SKM-1 (cell line): ENCODE measurements around the gene DGKQ.
A peak's percentile ranks its signal among the peaks of the same experiment; 100 is the strongest.
"Not testable (repeated sequence)": the region's sequence is repeated elsewhere in the genome, so short reads cannot be mapped to it uniquely, and the experiment has no call there.

Experiments
- DNase-seq: peaks from one replicate; lab custom pipeline; 2025; ENCODE audit not compliant: unreplicated experiment; lab: John Stamatoyannopoulos, UW

The DGKQ gene

DNA sequence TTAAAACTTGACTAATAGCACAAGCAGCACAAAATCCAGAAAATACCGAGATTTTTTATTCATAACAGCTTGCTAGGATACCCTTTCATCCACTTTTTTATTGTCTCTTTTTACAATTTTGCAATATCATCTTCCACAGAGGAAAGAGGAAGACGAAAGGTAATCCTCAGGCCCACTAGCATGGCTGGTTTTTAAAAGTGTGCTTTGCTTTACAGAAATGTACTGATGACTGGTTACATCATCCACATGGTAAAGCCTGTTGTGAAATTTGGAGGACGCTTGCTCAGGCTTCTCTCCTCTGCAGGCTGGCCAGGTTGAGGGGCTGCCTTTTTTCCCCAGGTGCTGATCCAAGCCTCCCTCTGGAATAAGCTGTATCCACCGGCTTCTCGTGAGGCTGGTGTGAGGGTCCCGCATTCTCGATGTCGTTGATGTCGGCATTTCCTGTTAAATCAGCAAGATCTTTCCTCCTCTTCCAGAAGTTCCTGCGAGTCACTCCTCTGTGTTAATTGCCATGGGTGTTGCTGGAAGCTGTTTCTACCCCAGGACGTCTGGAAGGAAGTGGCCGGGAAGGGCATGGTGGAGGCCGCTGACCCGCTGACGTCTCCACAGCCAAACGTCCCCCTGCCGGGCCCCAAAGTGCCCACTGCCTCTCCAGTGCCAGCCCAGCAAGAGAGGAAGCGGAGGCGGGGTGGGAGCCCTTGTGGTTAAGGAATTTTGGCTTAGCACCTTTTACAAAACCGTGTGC lies 5.8 kb upstream of the DGKQ start:
- DNase-seq = peak; percentile 99

DNA sequence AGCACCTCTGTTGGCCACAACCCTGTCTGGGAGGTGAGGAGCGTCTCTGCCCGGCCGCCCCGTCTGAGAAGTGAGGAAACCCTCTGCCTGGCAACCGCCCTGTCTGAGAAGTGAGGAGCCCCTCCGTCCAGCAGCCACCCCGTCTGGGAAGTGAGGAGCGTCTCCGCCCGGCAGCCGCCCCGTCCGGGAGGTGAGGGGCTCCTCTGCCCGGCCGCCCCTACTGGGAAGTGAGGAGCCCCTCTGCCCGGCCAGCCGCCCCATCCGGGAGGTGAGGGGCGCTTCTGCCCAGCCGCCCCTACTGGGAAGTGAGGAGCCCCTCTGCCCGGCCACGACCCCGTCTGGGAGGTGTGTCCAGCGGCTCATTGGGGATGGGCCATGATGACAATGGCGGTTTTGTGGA lies 2.6 kb upstream of the DGKQ start:
- not testable (repeated sequence) for DNase-seq

DNA sequence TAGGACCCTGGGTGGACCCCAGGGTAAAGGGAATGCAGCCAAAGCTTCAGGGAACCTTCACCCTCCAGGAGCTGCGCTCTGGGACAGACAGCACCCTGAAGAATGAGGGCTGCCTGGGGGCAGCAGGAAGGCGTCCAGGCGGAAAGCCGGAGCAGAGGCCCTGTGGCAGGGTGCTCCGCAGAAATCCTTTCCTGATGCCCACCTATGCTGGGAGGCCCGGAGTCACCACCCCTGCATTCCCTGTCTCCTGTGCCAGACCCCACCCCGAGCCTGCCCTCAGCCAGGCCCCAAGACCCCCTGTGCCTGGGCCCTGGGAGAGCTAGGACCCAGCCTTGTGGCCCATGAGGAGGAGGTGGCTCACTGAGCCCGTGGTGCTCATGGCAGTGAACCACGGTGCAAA lies 1.3 kb upstream of the DGKQ start:
- DNase-seq = no peak

DNA sequence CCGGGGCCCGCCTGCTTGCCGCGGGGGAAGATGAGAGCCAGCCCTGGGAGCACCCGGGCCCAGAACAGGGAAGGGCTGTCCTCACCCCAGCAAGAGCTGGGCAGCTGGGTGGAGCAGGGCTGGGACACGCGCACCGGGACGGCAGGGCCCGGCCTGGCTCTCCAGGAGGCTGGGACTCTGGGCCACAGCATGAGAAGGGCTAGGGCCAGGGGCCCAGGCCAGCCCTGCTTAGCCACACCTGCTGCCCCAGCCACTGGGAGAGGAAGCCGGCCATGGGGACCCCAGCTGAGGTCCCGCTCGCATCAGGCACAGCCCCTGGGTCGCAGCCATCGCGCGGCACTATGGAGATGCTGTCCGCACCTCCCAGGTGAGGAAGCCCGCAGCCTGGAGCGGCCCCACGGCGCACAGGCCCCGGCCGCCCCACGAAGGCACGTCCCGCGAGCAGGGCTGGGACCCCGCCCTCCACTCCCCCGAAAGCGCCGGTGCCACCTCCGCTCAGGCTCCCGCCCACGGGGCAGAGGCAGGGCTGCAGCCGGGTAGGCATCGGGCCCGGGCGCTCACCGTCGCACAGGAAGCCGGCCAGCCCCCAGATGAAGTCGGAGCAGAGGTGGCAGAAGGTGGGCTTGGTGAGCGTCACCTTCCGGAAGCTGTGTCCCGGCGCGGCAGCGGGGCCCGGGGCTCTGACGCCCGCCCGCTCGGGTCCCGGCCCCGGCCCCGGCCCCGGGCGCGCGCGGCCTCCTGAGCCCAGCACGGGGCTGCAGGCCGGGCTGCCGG lies 531 bp downstream of the DGKQ start:
- no peak for DNase-seq

DNA sequence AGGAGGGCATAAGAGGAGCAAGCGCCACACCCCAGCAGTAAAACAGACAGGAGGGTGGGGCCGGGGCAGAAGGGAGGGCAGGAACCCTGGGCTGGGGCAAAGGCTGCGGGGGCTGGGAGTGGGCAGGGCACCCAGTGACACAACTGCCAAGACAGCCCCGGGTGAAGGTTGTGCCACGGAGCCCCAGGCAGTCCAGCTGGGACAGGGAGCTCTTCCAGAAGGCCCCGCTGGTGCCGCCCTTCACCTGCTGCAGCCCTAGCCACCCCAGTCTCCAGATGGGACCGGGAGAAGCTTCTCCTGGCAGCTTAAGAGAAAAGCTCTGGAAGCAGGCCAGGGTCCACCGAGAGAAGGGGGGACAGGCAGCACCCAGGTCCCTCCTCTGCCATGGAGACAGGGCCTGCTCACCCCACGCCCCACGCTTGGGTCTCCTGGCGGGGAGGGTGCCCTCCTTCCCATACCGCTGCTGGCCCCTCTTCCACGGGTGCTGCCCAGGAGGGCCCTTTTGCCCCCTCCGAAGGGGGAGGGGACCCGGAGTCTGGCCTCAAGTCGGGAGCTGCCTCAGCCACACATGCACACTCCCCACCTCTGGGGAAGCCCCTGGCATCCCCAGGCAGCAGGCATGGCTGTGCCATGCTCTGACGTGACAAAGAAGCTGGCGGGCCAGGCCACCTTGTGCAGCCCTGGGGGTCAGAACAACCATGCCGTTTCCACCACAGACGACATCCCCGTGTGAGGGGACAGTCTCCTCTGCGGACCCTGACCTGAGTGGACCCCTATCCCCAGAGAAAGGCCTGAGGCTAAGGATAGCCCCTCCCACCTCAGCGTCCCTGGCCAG lies 1.5 kb downstream of the DGKQ start:
- no peak for DNase-seq

DNA sequence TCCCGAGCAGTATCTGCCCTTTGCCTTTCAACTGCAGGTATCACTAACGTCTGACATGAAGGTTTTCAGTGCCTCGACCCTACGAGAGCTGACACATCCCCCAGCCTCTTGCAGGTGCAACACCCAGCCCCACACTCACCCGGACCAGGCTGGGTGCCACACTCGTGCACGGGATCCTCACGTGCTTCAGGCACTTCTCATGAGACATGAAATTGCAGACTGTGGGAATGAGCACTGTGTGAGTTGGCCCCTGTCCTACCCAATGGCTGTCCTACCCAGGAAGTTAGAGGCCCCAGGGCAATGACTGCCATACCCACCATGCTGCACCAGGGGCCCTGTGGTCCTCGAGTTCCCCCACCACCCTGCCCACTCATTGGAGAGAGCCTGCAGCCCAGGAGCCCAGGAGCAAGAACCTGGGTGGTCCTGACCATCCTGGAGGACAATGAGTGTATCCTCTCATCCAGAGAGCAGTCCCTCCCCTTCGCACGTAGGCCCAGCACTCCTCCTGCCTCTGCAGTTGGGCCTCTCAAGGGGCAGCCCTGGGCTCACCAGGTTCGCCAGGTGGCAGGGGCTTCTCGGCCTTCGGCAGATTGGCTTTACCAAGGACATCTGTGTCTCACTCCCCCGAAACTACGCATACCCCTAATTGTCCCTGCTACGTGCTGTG lies 2.4 kb downstream of the DGKQ start:
- DNase-seq = no peak

DNA sequence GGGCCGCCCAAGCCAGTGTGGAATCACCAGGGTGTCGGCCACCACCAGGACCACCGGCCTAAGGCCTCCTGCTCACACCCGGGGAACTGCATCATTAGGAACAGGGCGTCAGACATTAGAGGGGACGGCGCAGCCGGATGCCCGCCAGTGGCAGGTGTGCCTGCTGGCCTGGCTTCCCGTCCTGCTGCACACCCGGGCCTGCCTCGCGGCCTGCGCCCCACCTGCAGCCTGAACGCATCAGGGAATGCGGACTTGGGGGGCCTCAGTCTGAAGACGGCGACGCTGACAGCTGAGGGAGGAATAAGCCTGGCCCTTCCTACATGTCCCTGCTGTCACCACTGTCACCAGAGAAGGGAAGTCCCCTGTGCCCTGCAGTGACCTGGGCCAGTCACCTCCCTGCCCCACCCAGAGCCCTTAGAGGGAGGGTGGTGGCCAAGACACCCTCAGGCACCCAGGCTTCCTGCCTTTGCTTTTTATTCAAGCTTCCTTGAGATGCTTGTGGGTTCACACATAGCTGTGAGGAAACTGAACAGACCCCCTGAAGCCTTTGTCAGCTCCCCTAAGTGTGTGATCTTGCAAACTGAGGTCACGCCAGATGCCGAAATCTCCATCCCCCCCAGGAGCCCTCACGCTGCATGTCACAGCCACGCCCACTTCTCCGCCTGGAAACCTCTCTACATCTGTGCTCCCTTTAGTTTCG lies 3.2 kb downstream of the DGKQ start:
- DNase-seq = no peak

DNA sequence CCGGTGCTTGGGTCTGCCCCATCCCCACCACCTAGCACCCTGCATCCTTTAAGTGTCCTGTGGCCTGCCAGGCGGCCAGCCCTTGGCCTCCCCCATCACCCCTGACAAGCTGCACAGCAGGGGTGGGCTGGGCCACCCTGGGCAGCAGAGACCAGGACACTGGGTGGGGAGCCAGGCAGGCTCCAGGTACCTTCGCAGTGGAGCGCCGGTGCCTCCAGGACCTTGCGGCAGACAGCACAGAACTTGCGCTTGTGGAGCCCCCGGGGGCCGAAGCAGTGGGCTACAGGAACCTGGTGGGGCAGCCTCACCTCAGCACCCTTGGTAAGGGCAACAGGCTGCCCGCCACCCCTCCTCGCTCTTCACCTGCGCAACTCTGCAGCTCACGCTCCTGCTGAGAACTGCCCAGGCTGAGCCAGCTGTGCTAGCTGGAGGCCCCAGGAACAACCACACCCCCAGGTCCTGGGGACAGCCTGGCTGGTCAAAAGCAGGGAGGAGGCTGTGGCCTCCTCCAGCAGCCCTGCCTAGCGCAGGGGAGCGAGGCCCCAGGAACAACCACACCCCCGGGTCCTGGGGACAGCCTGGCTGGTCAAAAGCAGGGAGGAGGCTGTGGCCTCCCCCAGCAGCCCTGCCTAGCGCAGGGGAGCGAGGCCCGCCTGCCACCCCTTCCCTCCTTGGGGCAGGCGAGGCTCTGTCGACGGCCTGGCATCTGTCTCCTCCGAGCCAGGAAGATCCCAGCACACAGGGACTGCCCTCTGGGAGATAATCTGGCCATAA lies 4.6 kb downstream of the DGKQ start:
- no peak for DNase-seq

DNA sequence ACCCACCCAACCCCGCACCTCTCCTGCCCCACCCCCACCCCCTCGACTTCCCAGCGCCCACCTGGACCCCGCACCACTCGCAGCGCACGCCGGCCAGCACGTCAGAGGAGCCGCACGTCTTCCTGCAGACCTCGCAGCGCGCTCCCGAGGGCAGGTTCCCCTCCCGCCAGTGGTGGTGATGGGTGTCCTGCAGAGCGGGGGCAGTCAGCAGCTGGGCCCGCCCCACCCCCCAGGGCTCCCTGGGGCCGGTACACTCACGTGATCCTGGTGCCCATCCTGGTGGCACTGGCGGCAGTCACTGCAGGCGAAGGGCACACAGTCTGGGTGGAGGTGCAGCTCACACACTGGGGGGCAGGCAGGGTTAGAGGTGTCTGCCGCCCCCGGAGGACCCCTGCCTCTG lies 5.1 kb downstream of the DGKQ start:
- DNase-seq = no peak

DNA sequence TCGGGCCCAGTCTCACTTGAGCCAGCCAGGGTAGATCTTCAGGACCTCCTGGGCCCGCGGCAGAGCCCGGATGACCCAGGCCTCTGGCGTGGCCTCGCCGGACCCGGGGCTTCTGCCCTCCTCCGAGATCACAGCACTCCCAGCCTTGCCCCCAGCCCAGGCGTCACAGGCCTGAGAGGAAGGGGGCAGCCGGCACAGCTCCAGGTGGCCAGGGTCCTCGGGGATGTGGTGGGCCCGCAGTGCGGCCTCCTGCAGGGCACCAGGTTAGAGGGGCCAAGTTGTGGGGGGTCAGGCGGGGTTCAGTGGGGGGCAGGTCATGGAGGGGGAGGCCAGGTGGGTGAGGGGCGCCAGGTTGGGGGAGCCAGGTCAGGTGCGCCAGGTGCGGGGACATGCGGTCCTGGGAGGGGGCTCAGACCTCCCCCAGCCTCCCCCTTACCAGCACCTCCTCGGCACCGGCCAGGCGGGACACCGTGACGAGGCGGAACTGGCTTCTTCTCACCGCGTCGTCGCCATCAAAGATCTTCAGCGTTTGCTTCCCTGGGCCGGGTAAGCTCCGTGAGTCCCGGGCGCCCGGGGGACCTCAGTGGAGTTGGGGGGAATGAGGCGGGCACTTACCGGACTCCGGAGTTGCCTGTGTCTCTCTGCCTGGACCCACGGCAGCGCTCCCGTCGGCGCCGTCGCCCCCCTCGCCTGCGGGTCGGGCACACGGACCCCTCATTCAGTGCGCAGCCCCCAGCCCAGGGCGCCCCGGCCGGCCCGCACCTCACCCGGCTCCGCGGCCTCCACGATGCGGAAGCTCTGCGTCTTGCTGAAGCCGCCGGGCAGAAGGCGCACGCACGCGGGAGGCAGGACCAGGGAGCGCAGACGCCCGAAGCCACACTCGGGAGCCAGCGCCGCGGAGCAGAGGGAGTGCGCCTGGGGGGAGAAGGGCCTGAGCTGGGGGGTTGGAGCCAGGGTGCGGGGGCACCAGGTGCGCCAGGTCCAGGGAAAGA lies 6.0 kb downstream of the DGKQ start:
- no peak for DNase-seq

DNA sequence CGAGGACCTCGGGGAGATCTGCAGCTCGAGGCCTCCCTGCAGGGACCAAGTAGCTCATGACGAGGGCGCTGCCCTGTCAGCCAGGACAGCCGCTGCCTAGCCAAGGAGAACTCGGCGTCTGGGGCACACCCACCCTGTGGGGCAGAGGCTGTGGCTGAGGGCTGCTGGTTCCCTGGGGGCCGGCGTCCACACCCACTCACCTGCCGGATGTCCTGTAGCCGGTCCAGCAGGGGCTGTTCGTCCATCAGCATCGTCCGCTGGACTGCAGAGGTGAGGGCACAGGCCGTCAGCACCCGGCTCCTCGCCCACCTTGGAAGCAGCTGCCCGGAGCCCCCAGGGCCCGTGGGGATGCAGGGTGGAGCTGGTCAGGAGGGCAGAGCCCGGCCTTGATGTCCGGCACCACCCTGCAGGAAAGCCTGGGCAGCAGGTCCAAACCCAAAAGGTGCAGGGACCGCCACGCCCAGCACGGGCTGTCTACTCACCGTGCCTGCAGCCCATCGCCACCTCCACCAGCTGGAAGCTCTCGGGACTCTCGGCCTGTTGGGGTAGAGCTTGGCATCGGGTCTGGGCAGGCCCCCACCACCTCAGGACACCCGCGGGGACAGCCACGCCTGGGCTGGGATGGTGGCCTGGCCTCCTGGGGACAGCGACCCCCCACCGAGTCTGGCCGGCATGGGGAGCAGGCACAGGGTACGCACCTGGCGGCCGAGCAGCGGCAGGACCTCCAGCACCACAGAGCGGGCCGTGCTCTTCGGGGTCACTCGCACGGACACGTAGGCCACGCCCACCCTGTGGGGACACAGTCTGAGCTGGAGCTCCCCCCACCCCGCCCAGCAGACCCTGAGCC lies 6.9 kb downstream of the DGKQ start:
- no peak for DNase-seq

DNA sequence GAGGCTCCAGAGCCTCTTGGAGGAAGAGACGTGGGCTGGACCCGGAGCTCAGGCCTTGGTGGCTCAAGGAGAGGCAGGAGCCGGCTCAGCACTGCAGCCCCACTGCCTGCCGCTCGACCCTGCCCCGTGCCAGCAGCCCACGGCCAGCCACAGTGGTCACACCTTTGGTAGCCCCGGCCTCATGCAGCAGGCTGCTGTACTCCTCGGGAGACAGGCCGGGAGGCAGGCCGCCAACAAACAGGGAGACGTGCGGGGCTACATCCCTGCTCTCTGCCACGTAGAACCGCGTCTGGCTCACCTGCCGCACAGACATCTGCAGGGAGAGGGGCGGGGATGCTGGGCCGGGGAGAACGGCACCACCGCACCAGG lies 7.6 kb downstream of the DGKQ start:
- no peak for DNase-seq

DNA sequence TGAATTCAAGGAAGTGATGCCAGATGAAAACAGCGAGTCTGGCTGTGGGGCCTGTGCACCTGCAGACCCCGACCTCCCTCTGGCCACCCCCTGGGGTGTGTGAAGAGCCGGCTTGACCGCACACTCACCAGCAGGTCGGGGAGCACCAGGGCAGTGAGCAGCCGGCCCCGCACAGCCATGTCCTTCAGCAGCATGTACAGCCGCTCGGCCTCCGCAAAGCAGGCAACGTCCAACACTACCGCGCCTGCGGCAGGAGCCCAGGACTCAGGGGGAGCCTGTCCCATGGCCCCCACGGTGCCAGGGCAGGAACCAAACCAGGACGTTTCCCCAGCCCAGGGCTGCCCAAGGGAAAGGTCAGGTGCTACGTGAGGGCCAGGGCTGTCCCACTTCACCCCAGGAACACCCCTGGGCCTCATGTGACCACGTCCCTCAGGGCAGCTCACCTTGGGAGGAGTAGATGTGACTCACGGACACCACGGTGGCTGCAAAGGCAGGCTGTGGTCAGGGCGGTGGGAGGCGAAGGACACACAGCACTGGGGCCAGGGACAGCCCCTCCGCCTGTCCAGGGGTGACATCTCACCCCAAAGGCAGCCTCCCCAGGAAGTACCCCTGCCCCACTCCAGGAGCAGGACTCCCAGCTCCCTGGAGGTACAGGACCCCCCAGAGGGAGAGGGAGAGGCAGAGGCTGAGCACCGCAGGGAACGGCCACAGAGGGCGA lies 8.2 kb downstream of the DGKQ start:
- no peak for DNase-seq

DNA sequence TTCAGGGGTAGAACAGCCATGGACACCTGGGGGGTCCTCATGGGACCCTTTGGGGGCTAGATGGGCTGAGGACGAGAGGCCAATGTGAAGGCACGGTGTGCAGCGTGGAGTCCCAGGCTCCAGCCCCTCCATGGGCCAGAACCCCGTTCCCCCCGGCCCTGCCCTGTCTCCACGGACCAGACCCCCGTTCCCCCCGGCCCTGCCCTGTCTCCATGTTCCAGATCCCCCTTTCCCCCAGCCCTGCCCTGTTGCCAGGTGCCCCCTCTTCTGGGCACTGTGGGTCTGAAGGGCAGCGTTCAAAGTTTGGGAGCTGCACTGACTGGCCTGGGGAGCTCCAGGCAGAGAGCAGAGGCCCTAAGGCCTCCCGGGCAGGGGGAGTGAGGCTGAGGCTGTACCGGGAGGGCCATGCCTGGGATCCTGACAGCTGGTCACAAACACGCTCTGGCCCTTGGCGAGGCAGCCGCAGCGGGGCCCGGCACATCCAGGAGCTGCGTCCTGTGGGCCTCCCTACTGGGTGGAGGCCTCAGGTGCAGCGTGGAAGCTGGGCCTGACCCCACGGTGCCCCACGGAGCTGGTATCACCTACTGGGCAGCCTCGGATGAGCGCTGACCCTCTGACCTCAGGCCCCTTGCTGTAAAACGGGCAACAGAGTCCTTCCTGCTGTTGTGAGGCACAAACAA lies 8.9 kb downstream of the DGKQ start:
- no peak for DNase-seq

DNA sequence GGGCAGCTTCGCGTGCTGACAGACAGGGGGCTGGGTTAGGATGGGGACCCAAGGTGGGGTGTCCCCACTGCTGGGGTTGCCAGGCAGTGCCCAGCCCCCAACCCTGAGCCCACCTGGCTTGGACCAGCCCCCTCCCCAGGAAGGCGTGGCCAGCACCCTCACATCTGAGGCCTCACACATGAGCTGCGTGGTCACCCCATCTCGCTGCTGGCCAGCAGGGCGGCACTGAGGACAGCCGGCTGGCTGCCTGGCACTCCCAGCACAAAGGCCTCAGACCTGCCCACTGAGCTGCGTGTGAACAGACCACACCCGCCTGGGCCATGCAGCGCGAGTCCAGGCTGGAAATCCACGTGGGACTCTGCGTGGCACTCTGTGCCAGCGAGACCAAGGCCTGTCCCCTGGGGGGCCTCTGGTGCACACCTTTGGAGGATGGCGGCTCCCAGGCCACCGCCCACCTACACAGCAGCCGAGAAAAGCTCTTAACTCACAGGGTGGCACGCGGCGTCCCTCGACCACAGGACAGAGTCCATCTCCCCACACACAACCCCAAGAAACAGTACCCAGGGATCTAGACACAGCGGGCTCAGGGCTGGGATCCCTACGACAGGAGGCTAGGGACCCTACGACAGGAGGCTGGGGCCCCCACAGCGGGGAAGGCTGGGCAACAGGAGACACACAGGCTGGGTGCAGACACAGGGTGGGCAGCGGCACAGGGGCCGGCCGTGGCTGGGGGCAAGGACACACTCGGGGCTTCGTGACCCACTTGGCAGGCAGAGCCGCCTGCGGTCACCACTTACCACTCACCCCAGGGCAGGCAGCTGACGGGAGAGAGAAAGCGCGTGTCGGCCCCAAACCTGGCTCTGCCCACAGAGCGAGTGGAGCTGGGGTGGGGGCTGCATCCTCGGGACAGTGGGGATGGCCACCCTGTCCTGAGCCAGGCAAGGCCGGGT lies 9.8 kb downstream of the DGKQ start:
- no peak for DNase-seq
